Astrocyte (in vitro differentiated cells and primary cell): ENCODE results near the gene APRT. TPM values are rescaled to one million over a fixed set of nuclear protein-coding genes. Genes with fewer than 3 reads are reported as not detected.
A peak's percentile ranks its signal among the peaks of the same experiment; 100 is the strongest.

Experiments
- DNase-seq: peaks from one replicate; pipeline ENCODE4 v3.0.0-alpha.2; 2010; ENCODE audit warnings: low read depth
- FAIRE-seq: peaks from 2 replicates; lab custom pipeline; 2011; peaks lifted over from hg19 to GRCh38; lab: Jason Lieb, UNC
- H2AFZ ChIP-seq: 2 replicates; pipeline ENCODE4 v1.6.0; 2012; ENCODE audit warnings: low read depth, low read length, inconsistent platforms
- H3K27ac ChIP-seq: 2 replicates; pipeline ENCODE4 v1.5.1; 2011; ENCODE audit warnings: low read depth, low read length, inconsistent platforms
- H3K27me3 ChIP-seq: 2 replicates; pipeline ENCODE4 v1.6.0; 2011; ENCODE audit warnings: low read length, inconsistent platforms; ENCODE audit not compliant: insufficient read depth
- H3K36me3 ChIP-seq: 2 replicates; pipeline ENCODE4 v1.5.1; 2011; ENCODE audit warnings: low read length, inconsistent platforms; ENCODE audit not compliant: insufficient read depth
- H3K4me1 ChIP-seq: 2 replicates; pipeline ENCODE4 v1.5.1; 2011; ENCODE audit warnings: low read length, inconsistent platforms; ENCODE audit not compliant: insufficient read depth
- H3K4me2 ChIP-seq: 2 replicates; pipeline ENCODE4 v1.6.0; 2012; ENCODE audit warnings: low read length, inconsistent platforms
- H3K4me3 ChIP-seq: 2 replicates; pipeline ENCODE4 v1.5.1; 2011; ENCODE audit warnings: low read depth, mild to moderate bottlenecking, low read length, inconsistent platforms; ENCODE audit not compliant: insufficient read depth
- H3K79me2 ChIP-seq: 2 replicates; pipeline ENCODE4 v1.6.0; 2012; ENCODE audit warnings: mild to moderate bottlenecking, low read length, inconsistent platforms; ENCODE audit not compliant: insufficient read depth
- H3K9ac ChIP-seq: 2 replicates; pipeline ENCODE4 v1.6.0; 2012; ENCODE audit warnings: mild to moderate bottlenecking, low read length, inconsistent platforms
- H3K9me3 ChIP-seq: 2 replicates; pipeline ENCODE4 v1.5.1; 2012; ENCODE audit warnings: low read depth, mild to moderate bottlenecking, low read length, inconsistent platforms; ENCODE audit not compliant: insufficient read depth
- H4K20me1 ChIP-seq: 2 replicates; pipeline ENCODE4 v1.6.0; 2012; ENCODE audit warnings: low read length, inconsistent platforms; ENCODE audit not compliant: insufficient read depth
- H3K27ac Mint-ChIP-seq: one replicate; pipeline ENCODE4 v1.8.0; 2021; ENCODE audit warnings: mild to moderate bottlenecking, mixed read lengths; ENCODE audit not compliant: unreplicated experiment
- H3K27me3 Mint-ChIP-seq: one replicate; pipeline ENCODE4 v1.8.0; 2021; ENCODE audit warnings: low read depth, mixed read lengths; ENCODE audit not compliant: unreplicated experiment
- H3K36me3 Mint-ChIP-seq: one replicate; pipeline ENCODE4 v1.8.0; 2021; ENCODE audit warnings: low read depth, mixed read lengths; ENCODE audit not compliant: unreplicated experiment
- H3K4me1 Mint-ChIP-seq: one replicate; pipeline ENCODE4 v1.8.0; 2021; ENCODE audit warnings: low read depth, mixed read lengths; ENCODE audit not compliant: unreplicated experiment
- H3K4me3 Mint-ChIP-seq: one replicate; pipeline ENCODE4 v1.8.0; 2021; ENCODE audit warnings: mild to moderate bottlenecking, moderate library complexity, mixed read lengths; ENCODE audit not compliant: unreplicated experiment
- H3K9me3 Mint-ChIP-seq: one replicate; pipeline ENCODE4 v1.8.0; 2021; ENCODE audit warnings: mild to moderate bottlenecking, mixed read lengths; ENCODE audit not compliant: unreplicated experiment
- EZH2 ChIP-seq: IDR thresholded peaks from 2 replicates; pipeline ENCODE4 v1.6.1; 2012; ENCODE audit warnings: mild to moderate bottlenecking, low read length, inconsistent platforms; ENCODE audit not compliant: insufficient read depth
- total RNA-seq: library from RNA; stranded (reverse); gene quantifications from 2 replicates; pipeline ENCODE4 v1.2.1, GENCODE V29; 2021
- TF ChIP-seq, protein P1 (sequence below): IDR thresholded peaks from 2 replicates; pipeline ENCODE4 v1.5.1; 2011; ENCODE audit warnings: low read depth, mild to moderate bottlenecking, inconsistent platforms, low read length, moderate library complexity; ENCODE audit not compliant: insufficient read depth

Gene APRT
- total RNA-seq, 1 donor from 2014 or later: 132 TPM

GRCh38 chr16:88834670-88835069 is 22.9 kb upstream of the APRT start:
- Histone ChIP-seq H2AFZ (no peak overlapping the region), H3K4me2 (no peak overlapping the region), H3K9me3 (no peaks in the 10 kb centered on the region), H3K4me1 (no peaks in the 10 kb centered on the region), H3K9ac (no peak overlapping the region), H3K4me3 (no peak overlapping the region), H4K20me1 (no peaks in the 10 kb centered on the region), H3K27me3 (no peaks in the 10 kb centered on the region), H3K27ac (no peak overlapping the region), H3K79me2 (no peaks in the 10 kb centered on the region), H3K36me3 (no peaks in the 10 kb centered on the region)
- no peak for TF ChIP-seq EZH2
- TF ChIP-seq, protein P1, sequence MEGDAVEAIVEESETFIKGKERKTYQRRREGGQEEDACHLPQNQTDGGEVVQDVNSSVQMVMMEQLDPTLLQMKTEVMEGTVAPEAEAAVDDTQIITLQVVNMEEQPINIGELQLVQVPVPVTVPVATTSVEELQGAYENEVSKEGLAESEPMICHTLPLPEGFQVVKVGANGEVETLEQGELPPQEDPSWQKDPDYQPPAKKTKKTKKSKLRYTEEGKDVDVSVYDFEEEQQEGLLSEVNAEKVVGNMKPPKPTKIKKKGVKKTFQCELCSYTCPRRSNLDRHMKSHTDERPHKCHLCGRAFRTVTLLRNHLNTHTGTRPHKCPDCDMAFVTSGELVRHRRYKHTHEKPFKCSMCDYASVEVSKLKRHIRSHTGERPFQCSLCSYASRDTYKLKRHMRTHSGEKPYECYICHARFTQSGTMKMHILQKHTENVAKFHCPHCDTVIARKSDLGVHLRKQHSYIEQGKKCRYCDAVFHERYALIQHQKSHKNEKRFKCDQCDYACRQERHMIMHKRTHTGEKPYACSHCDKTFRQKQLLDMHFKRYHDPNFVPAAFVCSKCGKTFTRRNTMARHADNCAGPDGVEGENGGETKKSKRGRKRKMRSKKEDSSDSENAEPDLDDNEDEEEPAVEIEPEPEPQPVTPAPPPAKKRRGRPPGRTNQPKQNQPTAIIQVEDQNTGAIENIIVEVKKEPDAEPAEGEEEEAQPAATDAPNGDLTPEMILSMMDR: no peak
- Mint-ChIP-seq H3K36me3 (peaks cover 7% of the 10 kb centered on the region), H3K4me3 (no peak overlapping the region), H3K9me3 (no peaks in the 10 kb centered on the region), H3K27me3 (no peaks in the 10 kb centered on the region), H3K4me1 (no peaks in the 10 kb centered on the region), H3K27ac (no peak overlapping the region)
- DNase-seq: no peak
- FAIRE-seq: no peak

DNA sequence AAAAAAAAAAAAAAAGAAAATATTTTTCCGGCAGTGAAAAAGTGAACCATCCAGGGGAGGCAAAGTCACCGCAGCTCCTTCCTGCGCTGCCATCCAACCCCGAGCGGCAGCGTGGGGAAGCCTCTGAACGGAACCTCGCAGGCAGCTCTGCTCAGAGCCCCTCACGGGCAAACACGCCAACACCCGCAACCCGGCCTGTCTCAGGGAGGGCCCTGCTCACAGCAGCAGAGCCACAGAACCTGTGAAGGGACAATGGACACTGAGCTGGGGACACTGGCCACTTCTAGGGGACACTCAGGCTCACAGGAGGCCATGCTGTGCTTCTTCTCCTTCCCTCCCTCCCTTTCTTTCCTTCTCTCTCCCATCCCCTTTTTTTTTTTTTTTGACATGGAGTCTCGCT is 21.4 kb upstream of the APRT start:
- Histone ChIP-seq H3K27me3 (no peaks in the 10 kb centered on the region), H3K36me3 (no peaks in the 10 kb centered on the region), H3K4me2 (no peak overlapping the region), H4K20me1 (no peaks in the 10 kb centered on the region), H3K79me2 (no peaks in the 10 kb centered on the region), H2AFZ (no peak overlapping the region), H3K9ac (no peak overlapping the region), H3K27ac (no peak overlapping the region), H3K4me1 (no peaks in the 10 kb centered on the region), H3K9me3 (no peaks in the 10 kb centered on the region), H3K4me3 (no peak overlapping the region)
- Mint-ChIP-seq H3K4me1 (no peaks in the 10 kb centered on the region), H3K4me3 (no peak overlapping the region), H3K27ac (no peak overlapping the region), H3K27me3 (no peaks in the 10 kb centered on the region), H3K36me3 (peaks cover 7% of the 10 kb centered on the region), H3K9me3 (no peaks in the 10 kb centered on the region)
- FAIRE-seq (no peak), DNase-seq (no peak)
- TF ChIP-seq, protein P1: no peak
- no peak for TF ChIP-seq EZH2

DNA sequence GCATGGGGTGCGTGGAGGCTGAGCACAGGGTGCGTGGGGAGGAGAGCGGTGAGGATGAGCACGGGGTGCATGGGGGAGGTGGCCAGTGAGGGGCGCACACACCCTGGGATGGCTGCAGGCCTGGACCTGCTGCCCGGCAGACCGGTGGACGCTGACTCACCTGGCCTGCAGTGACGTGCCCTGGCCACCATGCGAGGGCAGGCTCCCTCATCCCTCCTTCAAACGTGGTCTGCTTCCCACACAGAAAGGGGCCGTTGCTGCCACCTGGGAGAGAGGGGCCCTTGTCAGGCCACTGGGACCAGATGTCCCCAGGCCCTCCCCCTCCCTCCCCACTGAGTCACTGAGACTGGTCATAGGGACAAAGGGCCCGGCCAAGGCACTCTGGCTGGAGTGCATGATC is 20.1 kb upstream of the APRT start:
- H3K36me3 Mint-ChIP-seq: peaks cover 5% of the 10 kb centered on the region
- Histone ChIP-seq H3K4me1 (no peaks in the 10 kb centered on the region), H3K36me3 (no peaks in the 10 kb centered on the region), H3K79me2 (no peaks in the 10 kb centered on the region), H3K27me3 (no peaks in the 10 kb centered on the region), H3K27ac (no peak overlapping the region), H2AFZ (no peak overlapping the region), H3K9me3 (no peaks in the 10 kb centered on the region), H3K9ac (peak overlapping the region; percentile 23), H4K20me1 (no peaks in the 10 kb centered on the region), H3K4me2 (peak overlapping the region; percentile 39), H3K4me3 (no peak overlapping the region)
- no peak for FAIRE-seq
- no peaks in the 10 kb centered on the region for H3K4me1 Mint-ChIP-seq
- DNase-seq: no peak
- no peak overlapping the region for H3K27ac Mint-ChIP-seq
- H3K4me3 Mint-ChIP-seq: no peak overlapping the region
- TF ChIP-seq, protein P1: no peak
- no peak for TF ChIP-seq EZH2
- no peaks in the 10 kb centered on the region for H3K9me3 Mint-ChIP-seq
- H3K27me3 Mint-ChIP-seq: no peaks in the 10 kb centered on the region
